SU-DHL-6 (cell line): ENCODE data around the gene ORM2.

Experiments
- H2AFZ ChIP-seq: fragments of 200-600 bp; sonication (generic); 2 replicates; pipeline ENCODE4 v1.6.1; 2014; ENCODE audit warnings: low read depth, mild to moderate bottlenecking, moderate library complexity, mixed read lengths, antibody characterized with exemption, low read length; ENCODE audit not compliant: severe bottlenecking
- H3F3A ChIP-seq: fragments of 200-600 bp; shearing (Covaris generic); 2 replicates; pipeline ENCODE4 v1.6.0; 2016; ENCODE audit warnings: antibody characterized with exemption, mild to moderate bottlenecking; ENCODE audit not compliant: insufficient read depth
- H3K27ac ChIP-seq: fragments of 200-600 bp; sonication (generic); 2 replicates; pipeline ENCODE4 v1.5.1; 2016; ENCODE audit warnings: low read depth, mild to moderate bottlenecking, low read length, moderate library complexity, mixed read lengths
- H3K27me3 ChIP-seq: fragments of 200-600 bp; sonication (generic), shearing (Covaris generic); 2 replicates; pipeline ENCODE4 v1.6.0; 2014; ENCODE audit warnings: mild to moderate bottlenecking, low read length
- H3K36me3 ChIP-seq: fragments of 200-600 bp; sonication (generic); 2 replicates; pipeline ENCODE4 v1.6.1; 2014; ENCODE audit warnings: mild to moderate bottlenecking, low read length, mixed read lengths
- H3K4me2 ChIP-seq: fragments of 300-600, 200-600 bp; shearing (Covaris generic), sonication (generic); 2 replicates; pipeline ENCODE4 v1.6.0; 2014; ENCODE audit warnings: low read length, low read depth, mild to moderate bottlenecking; ENCODE audit not compliant: poor library complexity, severe bottlenecking
- H3K4me3 ChIP-seq: fragments of 200-600 bp; sonication (generic); 2 replicates; pipeline ENCODE4 v1.5.1; 2014; ENCODE audit warnings: antibody characterized with exemption, low read length, mild to moderate bottlenecking, mixed read lengths; ENCODE audit not compliant: insufficient read depth, poor library complexity, severe bottlenecking
- H3K79me2 ChIP-seq: fragments of 200-600 bp; sonication (generic); 2 replicates; pipeline ENCODE4 v1.6.1; 2014; ENCODE audit warnings: mild to moderate bottlenecking, low read length, moderate library complexity; ENCODE audit not compliant: insufficient read depth
- H3K9ac ChIP-seq: fragments of 200-600 bp; sonication (generic); 2 replicates; pipeline ENCODE4 v1.7.0; 2014; ENCODE audit warnings: mild to moderate bottlenecking, low read length
- H3K9me2 ChIP-seq: fragments of 200-600 bp; sonication (generic); replicated peaks from 2 replicates; pipeline ENCODE4 v1.6.1; 2014; ENCODE audit warnings: low read length; ENCODE audit not compliant: insufficient read depth
- H3K9me3 ChIP-seq: fragments of 200-600 bp; sonication (generic); 2 replicates; pipeline ENCODE4 v1.6.1; 2014; ENCODE audit warnings: low read length, mixed read lengths; ENCODE audit not compliant: insufficient read depth
- H4K20me1 ChIP-seq: fragments of 200-600 bp; sonication (generic); 2 replicates; pipeline ENCODE4 v1.6.1; 2014; ENCODE audit warnings: low read depth, mild to moderate bottlenecking, antibody characterized with exemption, low read length, moderate library complexity, mixed read lengths
- CTCF ChIP-seq: fragments of 200-600 bp; sonication (generic); IDR thresholded peaks from one replicate; pipeline ENCODE4 v1.5.1; 2017; ENCODE audit warnings: antibody characterized with exemption, mild to moderate bottlenecking, low read length, moderate library complexity; ENCODE audit not compliant: insufficient read depth, poor library complexity, severe bottlenecking
- EZH2phosphoT487 ChIP-seq: fragments of 200-600 bp; sonication (generic), shearing (Covaris generic); conservative IDR thresholded peaks from 2 replicates; pipeline ENCODE4 v1.6.1; 2018; ENCODE audit warnings: mild to moderate bottlenecking, antibody characterized with exemption, low read length, moderate library complexity, mixed read lengths

The ORM2 gene

GRCh38 chr9:114343471-114344187 is 14.0 kb downstream of the ORM2 start:
- Histone ChIP-seq H3K9me3 (no peaks in the 10 kb centered on the region), H3K9ac (no peak overlapping the region), H3K79me2 (no peaks in the 10 kb centered on the region), H3K9me2 (no peaks in the 10 kb centered on the region), H3K27me3 (no peaks in the 10 kb centered on the region), H3K27ac (no peak overlapping the region), H3F3A (0 out of 2 replicates have a peak, but pooled peaks cover 8% of the 10 kb centered on the region), H2AFZ (no peak overlapping the region), H3K36me3 (peaks cover 24% of the 10 kb centered on the region; the same call in 1 of the 2 replicates), H3K4me2 (no peak overlapping the region), H3K4me3 (no peak overlapping the region), H4K20me1 (no peaks in the 10 kb centered on the region)
- TF ChIP-seq CTCF (no peak), EZH2phosphoT487 (no peak)

- Histone ChIP-seq H3K9ac (no peak overlapping the region), H3K4me3 (no peak overlapping the region), H3K9me3 (no peaks in the 10 kb centered on the region), H3K79me2 (no peaks in the 10 kb centered on the region), H2AFZ (no peak overlapping the region), H3K36me3 (peaks cover 24% of the 10 kb centered on the region; the same call in 1 of the 2 replicates), H3K27me3 (no peaks in the 10 kb centered on the region), H4K20me1 (no peaks in the 10 kb centered on the region), H3K27ac (no peak overlapping the region), H3F3A (0 out of 2 replicates have a peak, but pooled peaks cover 8% of the 10 kb centered on the region), H3K9me2 (no peaks in the 10 kb centered on the region), H3K4me2 (no peak overlapping the region)
- no peak for TF ChIP-seq EZH2phosphoT487
These were observed 14.5 kb downstream of the ORM2 start for GRCh38 chr9:114344188-114344566.

- Histone ChIP-seq H3K9ac (no peak overlapping the region), H3K9me3 (no peaks in the 10 kb centered on the region), H3K27me3 (no peaks in the 10 kb centered on the region), H3K4me3 (no peak overlapping the region), H2AFZ (no peak overlapping the region), H3K36me3 (peaks cover 28% of the 10 kb centered on the region; the same call in 1 of the 2 replicates), H3K27ac (no peak overlapping the region), H3K9me2 (no peaks in the 10 kb centered on the region), H4K20me1 (no peaks in the 10 kb centered on the region), H3K4me2 (no peak overlapping the region), H3F3A (0 out of 2 replicates have a peak, but pooled peaks cover 8% of the 10 kb centered on the region), H3K79me2 (no peaks in the 10 kb centered on the region)
- TF ChIP-seq CTCF (no peak), EZH2phosphoT487 (no peak)
These were observed 15.0 kb downstream of the ORM2 start for GRCh38 chr9:114344692-114345091.

GRCh38 chr9:114345493-114346065 is 15.9 kb downstream of the ORM2 start:
- Histone ChIP-seq H3K9me3 (no peaks in the 10 kb centered on the region), H3K27me3 (no peaks in the 10 kb centered on the region), H3F3A (0 out of 2 replicates have a peak, but pooled peaks cover 8% of the 10 kb centered on the region), H3K4me2 (no peak overlapping the region), H2AFZ (no peak overlapping the region), H3K9me2 (no peaks in the 10 kb centered on the region), H3K9ac (no peak overlapping the region), H3K4me3 (no peak overlapping the region), H3K36me3 (peaks cover 37% of the 10 kb centered on the region), H3K79me2 (no peaks in the 10 kb centered on the region), H3K27ac (no peak overlapping the region), H4K20me1 (no peaks in the 10 kb centered on the region)
- TF ChIP-seq EZH2phosphoT487 (no peak), CTCF (no peak)
